Colonic mucosa (tissue), 4 donors: ENCODE results near the gene THAP7. TPM values are rescaled to one million over a fixed set of nuclear protein-coding genes. Genes with fewer than 3 reads are reported as not detected.

Source experiments
- DNase-seq: peaks from one replicate; pipeline ENCODE4 v3.0.0-alpha.2; 2020
- H3K27ac ChIP-seq: fragments of 200-600 bp; one replicate; pipeline ENCODE4 v1.8.0; 2021
- H3K27me3 ChIP-seq: fragments of 200-600 bp; one replicate; pipeline ENCODE4 v1.8.0; 2021
- H3K36me3 ChIP-seq: fragments of 200-600 bp; one replicate; pipeline ENCODE4 v1.8.0; 2021
- H3K4me1 ChIP-seq: fragments of 200-600 bp; one replicate; pipeline ENCODE4 v1.8.0; 2021; ENCODE audit warnings: mild to moderate bottlenecking
- H3K4me3 ChIP-seq: fragments of 200-600 bp; one replicate; pipeline ENCODE4 v1.8.0; 2021
- H3K9ac ChIP-seq, 2 donors: one replicate each; pipeline ENCODE4 v1.7.0; 2013; ENCODE audit warnings: control low read depth in 2 of 2, low read depth in 2 of 2, low read length in 2 of 2
- H3K9me3 ChIP-seq: fragments of 200-600 bp; one replicate; pipeline ENCODE4 v1.8.0; 2021
- intact Hi-C: fragments of 100-400 bp; cut with DNase I; formaldehyde crosslinking; loops from one replicate; pipeline ENCODE4 v1.14.1; 2022
- total RNA-seq, 2 donors: library from RNA; stranded (reverse); fragmentation: NEBNext Ultra II Directional in 1 of 2; extraction: Animal tissue kit (Norgen Biotek cat#: 25700) in 1 of 2; gene quantifications; one replicate each; pipeline ENCODE4 v1.2.1, GENCODE V29; 2021
- TF ChIP-seq, protein P1 (sequence below): fragments of 200-600 bp; IDR thresholded peaks from one replicate; pipeline ENCODE4 v1.8.0; 2022; ENCODE audit warnings: antibody characterized with exemption, mild to moderate bottlenecking
- donor health status: healthy.
- donor health status: DM: no; HTN: no; CAD: no.
- donor health status: DM: no; HTN: no; CAD: no.

The THAP7 gene
- total RNA-seq, 2 donors from 2014 or later: 12.9 to 23.3 TPM

DNA sequence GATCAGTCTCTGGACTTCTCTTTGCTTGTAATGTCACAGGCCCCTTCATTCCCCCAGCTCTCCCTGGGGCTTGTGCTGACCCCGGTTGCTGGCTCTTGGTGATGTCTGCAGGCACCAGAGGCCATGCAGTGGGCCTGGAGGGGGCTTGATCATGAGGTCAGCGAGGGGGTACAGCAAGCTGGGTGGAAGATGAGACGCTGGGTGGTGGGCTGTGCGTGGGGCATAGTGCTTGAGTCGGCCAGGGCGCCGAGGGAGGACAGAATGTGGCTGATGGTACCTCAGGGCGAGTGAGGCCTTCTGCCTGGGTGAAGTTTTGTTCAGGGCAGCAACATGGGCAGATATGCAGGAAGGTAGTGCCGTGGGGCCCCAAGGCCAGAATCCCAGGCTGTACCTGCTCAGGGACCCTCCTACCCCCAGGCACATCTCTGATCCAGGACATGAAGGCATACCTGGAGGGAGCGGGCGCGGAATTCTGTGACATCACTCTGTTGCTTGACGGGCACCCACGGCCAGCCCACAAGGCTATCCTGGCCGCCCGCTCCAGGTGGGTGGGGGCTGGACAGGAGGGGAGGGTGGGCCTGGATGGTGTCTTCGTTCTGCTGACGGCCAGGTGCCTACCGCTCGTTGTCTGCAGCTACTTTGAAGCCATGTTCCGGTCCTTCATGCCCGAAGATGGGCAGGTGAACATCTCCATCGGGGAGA, 6.4 kb downstream of the THAP7 start:
- Histone ChIP-seq H3K4me3 (no peak overlapping the region), H3K4me1 (peaks cover 5% of the 10 kb centered on the region), H3K27ac (no peak overlapping the region), H3K9ac (no peak overlapping the region), H3K36me3 (peaks cover 12% of the 10 kb centered on the region), H3K9me3 (no peaks in the 10 kb centered on the region), H3K27me3 (no peaks in the 10 kb centered on the region)
- intact Hi-C loops: no loop called here
- TF ChIP-seq, protein P1, sequence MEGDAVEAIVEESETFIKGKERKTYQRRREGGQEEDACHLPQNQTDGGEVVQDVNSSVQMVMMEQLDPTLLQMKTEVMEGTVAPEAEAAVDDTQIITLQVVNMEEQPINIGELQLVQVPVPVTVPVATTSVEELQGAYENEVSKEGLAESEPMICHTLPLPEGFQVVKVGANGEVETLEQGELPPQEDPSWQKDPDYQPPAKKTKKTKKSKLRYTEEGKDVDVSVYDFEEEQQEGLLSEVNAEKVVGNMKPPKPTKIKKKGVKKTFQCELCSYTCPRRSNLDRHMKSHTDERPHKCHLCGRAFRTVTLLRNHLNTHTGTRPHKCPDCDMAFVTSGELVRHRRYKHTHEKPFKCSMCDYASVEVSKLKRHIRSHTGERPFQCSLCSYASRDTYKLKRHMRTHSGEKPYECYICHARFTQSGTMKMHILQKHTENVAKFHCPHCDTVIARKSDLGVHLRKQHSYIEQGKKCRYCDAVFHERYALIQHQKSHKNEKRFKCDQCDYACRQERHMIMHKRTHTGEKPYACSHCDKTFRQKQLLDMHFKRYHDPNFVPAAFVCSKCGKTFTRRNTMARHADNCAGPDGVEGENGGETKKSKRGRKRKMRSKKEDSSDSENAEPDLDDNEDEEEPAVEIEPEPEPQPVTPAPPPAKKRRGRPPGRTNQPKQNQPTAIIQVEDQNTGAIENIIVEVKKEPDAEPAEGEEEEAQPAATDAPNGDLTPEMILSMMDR: no peak
- DNase-seq: no peak

DNA sequence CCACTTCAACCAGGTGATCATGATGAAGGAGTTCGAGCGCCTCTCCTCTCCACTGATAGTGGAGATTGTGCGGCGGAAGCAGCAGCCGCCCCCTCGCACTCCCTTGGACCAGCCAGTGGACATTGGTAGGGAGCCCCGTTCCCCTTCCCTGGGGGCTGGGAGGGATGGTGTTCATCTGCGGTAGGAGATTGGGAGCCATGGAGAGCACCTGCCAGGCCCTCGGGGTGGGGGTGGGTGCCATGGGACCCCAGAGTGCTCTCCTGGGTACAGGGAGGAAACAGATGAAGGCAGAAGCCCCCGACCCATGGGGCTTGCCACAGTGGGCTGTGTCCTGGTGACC, 7.0 kb downstream of the THAP7 start:
- intact Hi-C loops: no loop called here
- no peaks in the 10 kb centered on the region for H3K9me3 ChIP-seq
- H3K9ac ChIP-seq: no peak overlapping the region
- no peak for DNase-seq
- peaks cover 6% of the 10 kb centered on the region for H3K36me3 ChIP-seq
- no peaks in the 10 kb centered on the region for H3K4me1 ChIP-seq
- H3K27me3 ChIP-seq: no peaks in the 10 kb centered on the region
- TF ChIP-seq, protein P1: no peak
- no peak overlapping the region for H3K4me3 ChIP-seq
- H3K27ac ChIP-seq: no peak overlapping the region

DNA sequence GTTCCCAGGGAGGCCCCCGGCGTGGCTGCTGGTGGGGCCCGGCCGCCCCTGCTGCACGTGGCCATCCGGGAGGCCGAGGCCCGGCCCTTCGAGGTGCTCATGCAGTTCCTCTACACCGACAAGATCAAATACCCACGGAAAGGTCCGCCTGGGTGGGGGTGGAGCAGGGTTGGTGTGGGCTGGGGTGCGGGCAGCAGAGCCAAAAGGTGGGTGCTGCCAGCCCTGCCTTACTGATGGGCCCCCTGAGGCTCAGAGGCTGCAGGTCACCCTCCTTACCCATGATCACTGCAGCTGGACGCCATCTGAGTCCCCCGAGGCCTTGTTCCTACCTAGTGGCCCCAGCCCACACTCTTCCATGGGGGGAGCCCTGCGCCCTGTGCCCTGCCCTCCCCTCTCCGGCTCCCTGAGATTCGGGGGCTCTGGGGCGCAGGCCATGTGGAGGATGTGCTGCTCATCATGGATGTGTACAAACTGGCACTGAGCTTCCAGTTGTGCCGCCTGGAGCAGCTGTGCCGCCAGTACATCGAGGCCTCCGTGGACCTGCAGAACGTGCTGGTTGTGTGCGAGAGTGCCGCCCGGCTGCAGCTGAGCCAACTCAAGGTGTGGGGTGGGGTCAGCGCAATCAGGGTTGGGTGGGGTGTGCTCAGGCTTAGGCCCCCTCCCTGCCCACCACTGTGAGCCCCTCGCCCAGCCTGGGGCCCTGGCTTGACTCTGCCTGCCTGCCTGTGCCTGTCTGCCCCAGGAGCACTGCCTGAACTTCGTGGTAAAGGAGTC, 7.6 kb downstream of the THAP7 start:
- no peaks in the 10 kb centered on the region for H3K27me3 ChIP-seq
- no peak overlapping the region for H3K4me3 ChIP-seq
- intact Hi-C loops: no loop called here
- peaks cover under 1% of the 10 kb centered on the region for H3K36me3 ChIP-seq
- no peak for DNase-seq
- no peak overlapping the region for H3K9ac ChIP-seq
- no peak overlapping the region for H3K27ac ChIP-seq
- TF ChIP-seq, protein P1: no peak
- H3K9me3 ChIP-seq: no peaks in the 10 kb centered on the region
- no peaks in the 10 kb centered on the region for H3K4me1 ChIP-seq

DNA sequence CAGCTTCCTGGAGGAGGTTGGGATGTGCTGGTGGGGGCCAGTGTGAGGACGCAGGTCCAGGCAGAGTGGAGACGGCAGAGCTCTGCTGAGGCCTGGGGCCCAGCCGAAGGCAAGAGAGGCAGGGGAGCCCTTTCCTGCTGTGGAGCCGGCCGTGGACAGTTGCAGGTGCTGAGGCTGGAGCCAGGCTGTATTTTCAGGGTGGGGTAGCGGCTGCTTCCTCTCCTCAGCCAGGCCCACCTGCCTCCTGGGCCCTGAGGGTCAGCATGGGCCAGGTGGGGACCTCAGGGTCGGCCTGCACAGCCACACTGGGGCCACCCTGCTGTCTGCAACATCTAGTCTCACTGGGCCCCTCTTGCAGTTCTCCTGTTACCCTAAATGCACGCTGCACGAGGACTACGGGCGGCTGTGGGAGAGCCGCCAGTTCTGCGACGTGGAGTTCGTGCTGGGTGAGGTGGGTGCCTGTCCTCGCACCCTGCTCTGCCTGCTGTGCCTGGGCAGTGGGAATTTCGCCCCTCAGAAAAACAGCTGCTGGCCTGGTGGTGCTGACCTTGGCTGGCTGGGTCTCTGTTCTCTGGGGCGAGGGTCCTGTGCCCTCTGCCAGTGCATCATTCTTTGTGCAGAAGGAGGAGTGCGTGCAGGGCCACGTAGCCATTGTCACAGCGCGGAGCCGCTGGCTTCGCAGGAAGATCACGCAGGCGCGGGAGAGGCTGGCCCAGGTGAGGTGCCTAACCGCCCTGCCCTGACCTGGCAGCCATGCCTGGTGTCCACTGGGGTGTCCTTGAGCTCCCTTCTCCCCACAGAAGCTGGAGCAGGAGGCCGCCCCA, 8.4 kb downstream of the THAP7 start:
- DNase-seq: no peak
- no peaks in the 10 kb centered on the region for H3K9me3 ChIP-seq
- TF ChIP-seq, protein P1: no peak
- no peaks in the 10 kb centered on the region for H3K4me1 ChIP-seq
- H3K9ac ChIP-seq: no peak overlapping the region
- H3K27ac ChIP-seq: no peak overlapping the region
- H3K36me3 ChIP-seq: no peaks in the 10 kb centered on the region
- no peaks in the 10 kb centered on the region for H3K27me3 ChIP-seq
- intact Hi-C loops: no loop called here
- H3K4me3 ChIP-seq: no peak overlapping the region

DNA sequence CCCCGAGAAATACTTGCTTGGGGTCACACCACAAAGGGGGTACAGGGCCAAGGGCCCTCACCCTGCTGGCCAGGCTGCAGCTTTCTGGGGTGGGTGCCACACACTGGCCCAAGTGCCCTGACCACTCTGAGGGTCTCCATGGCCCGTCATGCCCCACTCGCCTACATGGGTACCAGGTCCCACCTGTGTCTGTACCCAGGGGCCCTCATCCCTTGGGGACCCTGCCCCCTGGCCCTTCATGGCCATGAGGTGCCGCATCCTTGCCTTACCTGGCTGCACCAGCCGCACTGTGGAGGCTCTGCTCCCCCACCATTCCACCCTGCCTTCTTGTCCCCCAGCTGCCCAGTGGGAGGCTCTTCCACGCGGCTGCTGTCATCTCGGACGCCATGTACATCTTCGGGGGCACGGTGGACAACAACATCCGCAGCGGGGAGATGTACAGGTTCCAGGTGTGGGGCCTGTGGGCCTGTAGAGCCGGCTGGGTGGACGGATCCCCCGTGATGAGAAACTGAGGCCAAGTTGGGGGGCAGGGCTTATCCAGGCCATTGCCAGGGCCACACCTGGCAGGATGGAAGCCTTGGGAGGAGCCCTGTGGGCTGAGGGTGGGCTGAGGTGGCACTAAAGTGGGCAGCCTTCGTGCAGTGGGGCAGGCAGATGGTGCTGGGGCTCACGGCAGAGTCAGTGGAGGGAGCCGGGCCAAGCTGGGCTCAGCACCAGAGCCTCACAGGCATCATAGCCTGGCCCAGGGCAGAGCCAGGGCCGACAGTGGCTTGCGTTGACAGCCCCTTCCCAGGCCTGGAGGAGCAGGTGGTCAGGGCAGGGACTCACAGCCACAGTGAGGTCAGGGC, 9.2 kb downstream of the THAP7 start:
- no peak for DNase-seq
- Histone ChIP-seq H3K27ac (no peak overlapping the region), H3K9ac (no peak overlapping the region), H3K4me1 (no peaks in the 10 kb centered on the region), H3K27me3 (no peaks in the 10 kb centered on the region), H3K36me3 (no peaks in the 10 kb centered on the region), H3K9me3 (no peaks in the 10 kb centered on the region), H3K4me3 (no peak overlapping the region)
- TF ChIP-seq, protein P1: no peak
- intact Hi-C loops: no loop called here
